ENCODE data around the gene CFAP300.

CFAP300 gene

GRCh38 chr11:102047305-102047924 is at the start of gene CFAP300:
Gene CFAP300, plus strand, starts transcription at chr11:102047437. Its CDS starts 34 bp downstream, at chr11:102047471.
- ATAC-seq, result peak; percentile 84
- no peaks in the 10 kb centered on the region for H3K36me3 Mint-ChIP-seq
- no peak within 1 kb of the TSS for H3K27ac Mint-ChIP-seq
- no peaks in the 10 kb centered on the region for H3K9me3 Mint-ChIP-seq
- DNase-seq (ENCODE audit: low spot score in 2 of 2), result peak; percentile 26 to 62
- peaks cover 12% of the 10 kb centered on the region for H3K4me1 Mint-ChIP-seq
- peak within 1 kb of the TSS; percentile 70 for H3K4me3 Mint-ChIP-seq

DNA sequence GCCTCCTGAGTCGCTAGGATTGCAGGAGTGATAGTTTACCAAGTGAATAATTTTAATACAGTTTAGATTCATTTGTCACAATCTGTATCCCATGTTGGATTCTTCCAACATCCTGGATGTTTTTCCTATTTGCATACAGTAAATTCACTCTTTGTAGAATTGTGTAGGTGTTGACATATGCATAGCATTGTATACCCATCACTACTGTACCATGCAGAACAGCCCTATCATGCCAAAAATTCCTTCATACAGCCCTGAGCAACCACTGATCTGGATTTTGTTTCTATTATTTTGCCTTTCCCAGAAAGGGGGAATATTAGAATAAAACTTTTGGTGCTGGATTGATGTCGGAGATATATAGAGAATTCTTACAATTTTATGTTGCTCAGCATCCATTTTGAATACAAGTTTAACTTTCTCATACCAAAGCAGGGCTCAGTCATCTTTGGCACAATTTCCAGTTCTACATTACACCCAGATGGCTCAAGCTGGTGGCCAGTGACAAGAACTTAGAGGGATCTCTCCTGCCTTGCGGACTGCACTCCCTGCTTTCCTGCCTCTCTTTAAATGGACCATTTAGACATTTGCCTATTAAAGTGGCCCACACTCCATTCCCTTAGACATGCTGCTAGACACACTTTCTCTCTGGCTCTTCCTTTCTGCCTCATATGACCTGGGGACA is 45.4 kb upstream of the CFAP300 start:
- Mint-ChIP-seq H3K4me1 (no peaks in the 10 kb centered on the region), H3K27ac (no peak overlapping the region), H3K9me3 (no peaks in the 10 kb centered on the region), H3K36me3 (no peaks in the 10 kb centered on the region), H3K4me3 (no peak overlapping the region)
- ATAC-seq (no peak), DNase-seq (ENCODE audit: low spot score in 2 of 2) (no peak)

DNA sequence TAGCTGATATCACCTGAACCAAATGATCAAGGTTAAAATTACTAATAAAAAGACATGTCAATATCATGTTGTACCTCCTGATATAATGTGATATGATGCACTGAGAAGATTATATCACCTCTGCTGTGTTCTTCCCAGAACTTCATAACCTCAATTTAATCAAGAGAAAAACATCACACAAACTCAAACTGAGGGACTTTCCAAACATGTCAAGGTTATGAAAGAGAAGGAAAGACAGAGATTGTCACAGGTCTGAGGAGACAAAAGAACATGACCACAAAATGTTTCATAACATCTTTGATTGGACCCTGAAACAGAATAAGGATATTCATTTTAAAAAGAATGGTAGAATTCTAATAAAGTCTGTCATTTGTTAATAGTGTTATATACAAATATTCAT is 43.0 kb upstream of the CFAP300 start:
- no peak for ATAC-seq
- no peak for DNase-seq (ENCODE audit: low spot score in 2 of 2)
- Mint-ChIP-seq H3K9me3 (no peaks in the 10 kb centered on the region), H3K4me1 (no peaks in the 10 kb centered on the region), H3K4me3 (no peak overlapping the region), H3K36me3 (no peaks in the 10 kb centered on the region), H3K27ac (no peak overlapping the region)

- Mint-ChIP-seq H3K9me3 (no peaks in the 10 kb centered on the region), H3K4me1 (no peaks in the 10 kb centered on the region), H3K36me3 (no peaks in the 10 kb centered on the region), H3K4me3 (no peak overlapping the region), H3K27ac (no peak overlapping the region)
- ATAC-seq (no peak), DNase-seq (ENCODE audit: low spot score in 2 of 2) (no peak)
These were observed 41.9 kb upstream of the CFAP300 start for GRCh38 chr11:102005306-102005705.

DNA sequence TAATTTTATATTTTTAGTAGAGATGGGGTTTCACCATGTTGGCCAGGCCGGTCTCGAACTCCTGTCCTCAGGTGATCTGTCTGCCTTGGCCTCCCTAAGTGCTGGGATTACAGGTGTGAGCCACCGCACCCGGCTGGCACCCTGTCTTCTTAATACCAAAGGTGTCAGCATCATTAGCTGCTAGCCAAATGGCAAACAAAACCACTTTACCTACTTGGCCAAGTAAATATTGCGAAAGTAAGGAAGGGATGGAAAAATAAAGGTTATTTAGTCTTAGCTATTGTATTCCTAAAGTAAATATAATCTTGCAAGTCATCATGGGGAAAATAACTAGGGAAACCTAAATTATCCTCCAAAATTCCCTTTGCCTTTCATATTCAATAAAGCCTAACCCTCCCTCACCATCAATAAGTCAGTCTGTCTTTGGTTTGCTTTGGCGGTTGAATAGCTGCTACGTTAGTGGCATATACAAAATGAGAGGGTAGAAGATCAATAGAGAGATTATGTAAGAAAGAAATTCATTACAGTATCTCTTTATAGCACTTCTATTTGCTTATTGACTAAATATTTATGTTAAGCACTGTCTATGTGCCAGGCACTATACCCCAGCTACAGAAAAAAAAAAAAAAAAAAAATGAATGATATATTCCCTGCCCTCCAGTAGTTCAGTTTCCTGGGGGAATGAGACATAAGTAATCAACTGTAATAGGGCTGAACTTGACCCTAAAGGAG is 40.2 kb upstream of the CFAP300 start:
- Mint-ChIP-seq H3K36me3 (no peaks in the 10 kb centered on the region), H3K4me3 (no peak overlapping the region), H3K9me3 (no peaks in the 10 kb centered on the region), H3K4me1 (no peaks in the 10 kb centered on the region), H3K27ac (no peak overlapping the region)
- ATAC-seq (no peak), DNase-seq (ENCODE audit: low spot score in 2 of 2) (no peak)

GRCh38 chr11:102007567-102008437 is 39.4 kb upstream of the CFAP300 start:
- DNase-seq (ENCODE audit: low spot score in 2 of 2), result no peak
- Mint-ChIP-seq H3K4me1 (no peaks in the 10 kb centered on the region), H3K9me3 (no peaks in the 10 kb centered on the region), H3K27ac (no peak overlapping the region), H3K36me3 (no peaks in the 10 kb centered on the region), H3K4me3 (no peak overlapping the region)
- ATAC-seq, result no peak

GRCh38 chr11:102010776-102011494 is 36.3 kb upstream of the CFAP300 start:
- H3K4me1 Mint-ChIP-seq, result no peaks in the 10 kb centered on the region
- no peaks in the 10 kb centered on the region for H3K9me3 Mint-ChIP-seq
- DNase-seq (ENCODE audit: low spot score in 2 of 2), result no peak
- no peak overlapping the region for H3K4me3 Mint-ChIP-seq
- H3K27ac Mint-ChIP-seq, result no peak overlapping the region
- H3K36me3 Mint-ChIP-seq, result no peaks in the 10 kb centered on the region
- ATAC-seq, result no peak

DNA sequence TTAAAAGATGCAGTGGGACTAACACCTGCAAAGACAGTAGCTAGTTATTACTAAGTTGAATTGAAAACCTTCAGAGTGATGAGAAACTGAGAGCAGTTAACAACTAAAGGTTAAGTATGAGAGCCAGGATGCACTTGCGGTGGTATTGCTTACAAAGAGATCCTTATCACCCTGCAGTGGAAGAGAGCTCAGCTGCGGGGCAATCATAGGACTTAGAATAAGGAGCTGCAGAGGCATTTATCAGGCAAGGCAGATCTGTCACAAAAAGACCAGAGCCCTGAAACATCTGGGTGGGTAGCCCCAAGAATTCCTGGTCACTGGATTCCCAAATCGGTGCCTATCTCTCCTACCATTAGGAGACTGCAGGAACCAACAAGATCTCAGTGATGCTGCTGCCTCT is 34.3 kb upstream of the CFAP300 start:
- DNase-seq (ENCODE audit: low spot score in 2 of 2) (no peak), ATAC-seq (peak; percentile 60)
- Mint-ChIP-seq H3K4me3 (no peak overlapping the region), H3K4me1 (no peaks in the 10 kb centered on the region), H3K9me3 (no peaks in the 10 kb centered on the region), H3K27ac (no peak overlapping the region), H3K36me3 (no peaks in the 10 kb centered on the region)

DNA sequence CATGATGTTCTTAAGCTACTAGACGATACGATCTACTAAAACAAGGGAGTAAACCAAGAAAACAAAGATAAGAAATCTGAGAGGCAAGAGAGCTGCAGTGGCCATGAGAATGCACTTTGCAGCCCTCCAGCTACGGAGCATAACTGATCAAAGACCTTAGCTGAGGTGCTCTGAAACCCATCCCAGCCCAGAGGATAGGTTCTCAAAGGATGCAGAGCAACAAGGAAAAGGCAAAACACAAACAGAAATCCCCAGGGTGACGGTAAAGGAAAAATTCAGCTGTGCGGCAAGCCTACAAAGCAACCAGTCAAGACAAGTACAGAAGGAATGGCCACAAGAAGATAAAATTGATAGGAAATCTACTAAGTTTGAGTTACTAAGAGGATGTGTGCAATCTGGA is 32.5 kb upstream of the CFAP300 start:
- no peak overlapping the region for H3K27ac Mint-ChIP-seq
- no peaks in the 10 kb centered on the region for H3K36me3 Mint-ChIP-seq
- no peaks in the 10 kb centered on the region for H3K4me1 Mint-ChIP-seq
- ATAC-seq (no peak), DNase-seq (ENCODE audit: low spot score in 2 of 2) (no peak)
- H3K4me3 Mint-ChIP-seq, result no peak overlapping the region
- no peaks in the 10 kb centered on the region for H3K9me3 Mint-ChIP-seq

DNA sequence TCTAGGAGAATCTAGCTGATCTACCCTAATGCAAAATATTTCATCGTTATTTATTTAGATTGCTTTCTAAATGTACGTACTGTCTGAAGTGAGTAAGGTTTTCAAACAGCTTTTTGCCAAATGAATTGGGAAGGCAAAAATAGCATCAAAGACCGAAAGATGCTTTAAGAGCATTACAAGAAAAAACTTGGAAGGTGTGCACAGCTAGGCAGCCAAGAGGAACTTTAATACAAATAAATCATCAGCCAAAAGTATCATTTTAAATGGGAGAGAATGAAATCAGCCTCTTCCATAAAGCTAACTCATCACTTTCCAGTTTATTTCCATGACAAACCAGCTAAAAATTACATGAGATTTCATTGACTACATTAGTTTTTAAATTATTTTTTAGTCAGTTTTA is 30.2 kb upstream of the CFAP300 start:
- DNase-seq (ENCODE audit: low spot score in 2 of 2) (no peak), ATAC-seq (no peak)
- Mint-ChIP-seq H3K9me3 (no peaks in the 10 kb centered on the region), H3K36me3 (no peaks in the 10 kb centered on the region), H3K4me3 (no peak overlapping the region), H3K27ac (no peak overlapping the region), H3K4me1 (no peaks in the 10 kb centered on the region)

- no peaks in the 10 kb centered on the region for H3K36me3 Mint-ChIP-seq
- H3K4me3 Mint-ChIP-seq, result no peak overlapping the region
- no peaks in the 10 kb centered on the region for H3K4me1 Mint-ChIP-seq
- H3K9me3 Mint-ChIP-seq, result no peaks in the 10 kb centered on the region
- DNase-seq (ENCODE audit: low spot score in 2 of 2) (no peak), ATAC-seq (no peak)
- H3K27ac Mint-ChIP-seq, result no peak overlapping the region
These were observed 21.0 kb upstream of the CFAP300 start for GRCh38 chr11:102026217-102026616.

- DNase-seq (ENCODE audit: low spot score in 2 of 2), result no peak
- Mint-ChIP-seq H3K4me3 (no peak overlapping the region), H3K4me1 (no peaks in the 10 kb centered on the region), H3K36me3 (no peaks in the 10 kb centered on the region), H3K27ac (no peak overlapping the region), H3K9me3 (no peaks in the 10 kb centered on the region)
- no peak for ATAC-seq
These were observed 20.3 kb upstream of the CFAP300 start for GRCh38 chr11:102026959-102027358.

- ATAC-seq, result no peak
- H3K27ac Mint-ChIP-seq, result no peak overlapping the region
- H3K4me3 Mint-ChIP-seq, result no peak overlapping the region
- no peaks in the 10 kb centered on the region for H3K36me3 Mint-ChIP-seq
- no peaks in the 10 kb centered on the region for H3K9me3 Mint-ChIP-seq
- no peak for DNase-seq (ENCODE audit: low spot score in 2 of 2)
- H3K4me1 Mint-ChIP-seq, result no peaks in the 10 kb centered on the region
These were observed 10.5 kb upstream of the CFAP300 start for GRCh38 chr11:102036757-102037156.

DNA sequence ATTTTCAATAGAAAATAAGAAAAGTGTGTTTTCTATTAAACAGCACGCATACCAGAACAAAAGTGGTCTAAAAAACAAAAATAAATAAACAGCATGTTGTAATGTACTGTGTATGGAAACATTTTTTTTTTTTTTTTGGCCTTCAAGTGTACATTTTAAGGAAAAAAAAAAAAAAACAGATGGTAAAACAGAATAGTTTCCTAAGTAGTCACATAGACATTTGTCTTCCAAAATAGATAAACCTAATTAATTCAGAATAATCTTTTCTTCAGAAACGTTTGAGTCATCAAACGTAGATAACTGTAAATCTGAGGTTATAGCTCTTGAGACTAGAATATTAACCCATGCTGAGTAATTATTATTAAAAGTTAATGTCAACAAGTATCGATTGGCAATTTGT is 396 bp upstream of the CFAP300 start:
- H3K36me3 Mint-ChIP-seq, result no peaks in the 10 kb centered on the region
- H3K4me1 Mint-ChIP-seq, result peaks cover 12% of the 10 kb centered on the region
- H3K4me3 Mint-ChIP-seq, result peak overlapping the region; percentile 70
- no peak overlapping the region for H3K27ac Mint-ChIP-seq
- no peak for ATAC-seq
- DNase-seq (ENCODE audit: low spot score in 2 of 2), result no peak
- no peaks in the 10 kb centered on the region for H3K9me3 Mint-ChIP-seq

Measured in stimulated activated effector memory CD8-positive, alpha-beta T cell treated with anti-CD3 and anti-CD28 coated beads, Interleukin-12 subunit alpha, Interleukin-12 subunit beta, amount 100 ng/mL, for 72 hours (primary cell).